ENCODE results near the gene TRERF1.

DNA sequence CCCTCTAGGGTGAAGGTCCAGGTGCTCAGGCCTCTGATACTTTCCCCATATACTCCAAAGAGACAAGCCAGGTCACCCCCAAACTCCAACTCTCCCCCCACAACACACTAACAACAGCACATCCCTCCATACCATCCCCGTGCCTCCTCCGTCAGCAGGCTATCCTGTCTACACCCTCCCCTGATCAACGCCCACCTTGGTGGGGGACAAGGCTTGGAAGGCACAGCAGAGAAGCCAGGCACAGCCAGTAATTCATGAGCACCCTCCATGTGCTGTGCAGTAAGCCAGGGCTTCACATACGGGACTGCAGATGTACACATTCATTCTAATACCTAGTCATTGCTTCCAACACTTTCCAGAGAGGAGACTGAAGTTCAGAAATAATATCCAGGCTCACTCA, 57.6 kb downstream of the TRERF1 start:
- TF ChIP-seq CTCF (conservative IDR thresholded peaks at IDR 0.05) = no peak
- TF ChIP-seq EZH2 (IDR thresholded peaks at IDR 0.05; ENCODE audit: low read depth) = no peak
